HFFc6 (cell line): Measurements from ENCODE around the gene PKD1L1. TPM values are rescaled to one million over a fixed set of nuclear protein-coding genes. Genes with fewer than 3 reads are reported as not detected.

ENCODE experiments used
- DNase-seq: peaks from one replicate; pipeline ENCODE4 v3.0.0-alpha.2; 2018
- H3K27ac Mint-ChIP-seq: 2 replicates; pipeline ENCODE4 v1.8.0; 2020; ENCODE audit warnings: mild to moderate bottlenecking, mixed read lengths
- H3K27me3 Mint-ChIP-seq: 2 replicates; pipeline ENCODE4 v1.8.0; 2021; ENCODE audit warnings: mild to moderate bottlenecking, moderate library complexity, mixed read lengths; ENCODE audit not compliant: insufficient read depth
- H3K36me3 Mint-ChIP-seq: 2 replicates; pipeline ENCODE4 v1.8.0; 2021; ENCODE audit warnings: low read depth, mixed read lengths
- H3K4me1 Mint-ChIP-seq: 2 replicates; pipeline ENCODE4 v1.8.0; 2020; ENCODE audit warnings: low read depth, mixed read lengths
- H3K4me3 Mint-ChIP-seq: 2 replicates; pipeline ENCODE4 v1.8.0; 2020; ENCODE audit warnings: mild to moderate bottlenecking, moderate library complexity, mixed read lengths
- H3K9me3 Mint-ChIP-seq: 2 replicates; pipeline ENCODE4 v1.8.0; 2020; ENCODE audit warnings: mild to moderate bottlenecking, mixed read lengths
- total RNA-seq, 6 experiments: library from RNA; stranded (reverse); fragmentation: NEBNext Ultra II Directional; extraction: Animal tissue kit (Norgen Biotek cat#: 25700); gene quantifications; 2 replicates in 1 of 6; 3 replicates in 5 of 6; pipeline ENCODE4 v1.2.3, GENCODE V29; 2021
- TF ChIP-seq, protein P1 (sequence below): fragments of 200-600 bp; sonication (generic); IDR thresholded peaks from 2 replicates; pipeline ENCODE4 v1.5.0; 2021; ENCODE audit warnings: antibody characterized with exemption, mild to moderate bottlenecking

The PKD1L1 gene
- total RNA-seq, 6 experiments from 2014 or later = 0.03 to 0.14 TPM; not detected in 4

GRCh38 chr7:47965456-47965855, 17.2 kb upstream of the PKD1L1 start:
- peaks cover 4% of the 10 kb centered on the region; the same call in 1 of the 2 replicates for H3K27me3 Mint-ChIP-seq
- H3K4me1 Mint-ChIP-seq = peaks cover 18% of the 10 kb centered on the region
- no peak overlapping the region for H3K4me3 Mint-ChIP-seq
- H3K27ac Mint-ChIP-seq = no peak overlapping the region
- TF ChIP-seq, protein P1, sequence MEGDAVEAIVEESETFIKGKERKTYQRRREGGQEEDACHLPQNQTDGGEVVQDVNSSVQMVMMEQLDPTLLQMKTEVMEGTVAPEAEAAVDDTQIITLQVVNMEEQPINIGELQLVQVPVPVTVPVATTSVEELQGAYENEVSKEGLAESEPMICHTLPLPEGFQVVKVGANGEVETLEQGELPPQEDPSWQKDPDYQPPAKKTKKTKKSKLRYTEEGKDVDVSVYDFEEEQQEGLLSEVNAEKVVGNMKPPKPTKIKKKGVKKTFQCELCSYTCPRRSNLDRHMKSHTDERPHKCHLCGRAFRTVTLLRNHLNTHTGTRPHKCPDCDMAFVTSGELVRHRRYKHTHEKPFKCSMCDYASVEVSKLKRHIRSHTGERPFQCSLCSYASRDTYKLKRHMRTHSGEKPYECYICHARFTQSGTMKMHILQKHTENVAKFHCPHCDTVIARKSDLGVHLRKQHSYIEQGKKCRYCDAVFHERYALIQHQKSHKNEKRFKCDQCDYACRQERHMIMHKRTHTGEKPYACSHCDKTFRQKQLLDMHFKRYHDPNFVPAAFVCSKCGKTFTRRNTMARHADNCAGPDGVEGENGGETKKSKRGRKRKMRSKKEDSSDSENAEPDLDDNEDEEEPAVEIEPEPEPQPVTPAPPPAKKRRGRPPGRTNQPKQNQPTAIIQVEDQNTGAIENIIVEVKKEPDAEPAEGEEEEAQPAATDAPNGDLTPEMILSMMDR = no peak
- no peaks in the 10 kb centered on the region for H3K9me3 Mint-ChIP-seq
- peaks cover 67% of the 10 kb centered on the region for H3K36me3 Mint-ChIP-seq
- DNase-seq = no peak

DNA sequence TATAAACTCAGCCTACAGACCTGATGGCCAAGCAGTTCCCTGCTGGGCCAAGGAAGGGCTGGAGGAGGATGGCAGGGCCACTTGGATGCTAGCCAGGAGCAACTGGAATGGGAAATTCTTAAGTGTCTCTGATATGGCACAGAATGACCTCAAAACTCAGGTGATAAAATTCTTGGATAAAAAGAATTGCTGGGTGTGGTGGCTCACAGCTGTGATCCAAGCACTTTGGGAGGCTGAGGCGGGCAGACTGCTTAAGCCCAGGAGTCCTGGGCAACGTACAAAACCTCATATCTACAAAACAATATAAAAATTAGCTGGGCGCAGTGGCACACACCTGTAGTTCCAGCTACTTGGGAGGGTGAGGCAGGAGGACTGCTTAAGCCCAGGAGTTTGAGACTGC, 14.0 kb upstream of the PKD1L1 start:
- H3K9me3 Mint-ChIP-seq = no peaks in the 10 kb centered on the region
- H3K27me3 Mint-ChIP-seq = peaks cover 4% of the 10 kb centered on the region; the same call in 1 of the 2 replicates
- TF ChIP-seq, protein P1 = no peak
- no peak for DNase-seq
- H3K4me3 Mint-ChIP-seq = no peak overlapping the region
- peaks cover 57% of the 10 kb centered on the region for H3K36me3 Mint-ChIP-seq
- H3K4me1 Mint-ChIP-seq = no peaks in the 10 kb centered on the region
- no peak overlapping the region for H3K27ac Mint-ChIP-seq

- peaks cover 19% of the 10 kb centered on the region for H3K36me3 Mint-ChIP-seq
- TF ChIP-seq, protein P1 = no peak
- H3K9me3 Mint-ChIP-seq = no peaks in the 10 kb centered on the region
- peaks cover 1% of the 10 kb centered on the region; the same call in 1 of the 2 replicates for H3K27me3 Mint-ChIP-seq
- DNase-seq = no peak
- peaks cover 20% of the 10 kb centered on the region for H3K4me1 Mint-ChIP-seq
- H3K27ac Mint-ChIP-seq = no peak overlapping the region
- no peak overlapping the region for H3K4me3 Mint-ChIP-seq
Measured at GRCh38 chr7:47957156-47957555, 8.9 kb upstream of the PKD1L1 start.

DNA sequence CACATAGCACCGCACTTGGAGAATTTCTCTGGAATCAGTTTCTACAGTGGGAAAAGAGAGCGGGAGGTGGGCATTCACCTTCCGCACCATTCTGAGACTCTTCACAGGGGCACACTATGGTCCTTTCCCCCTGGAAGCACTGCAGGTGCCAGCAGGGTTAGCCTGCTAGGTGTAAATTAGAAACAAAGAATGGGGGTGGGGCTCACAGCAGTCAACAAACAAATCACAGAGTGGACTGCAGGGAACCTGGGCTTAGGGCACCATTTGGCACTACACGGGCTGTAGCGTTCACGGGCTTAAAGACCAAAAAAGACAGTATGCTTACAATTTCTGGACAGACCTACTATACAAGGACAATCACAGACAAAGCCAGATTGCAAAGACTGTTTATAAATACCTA, 8.0 kb upstream of the PKD1L1 start:
- H3K4me3 Mint-ChIP-seq = no peak overlapping the region
- no peak overlapping the region for H3K27ac Mint-ChIP-seq
- no peaks in the 10 kb centered on the region for H3K9me3 Mint-ChIP-seq
- no peak for DNase-seq
- TF ChIP-seq, protein P1 = no peak
- H3K36me3 Mint-ChIP-seq = peaks cover 12% of the 10 kb centered on the region
- H3K4me1 Mint-ChIP-seq = peaks cover 20% of the 10 kb centered on the region
- no peaks in the 10 kb centered on the region for H3K27me3 Mint-ChIP-seq

- no peaks in the 10 kb centered on the region for H3K9me3 Mint-ChIP-seq
Measured at GRCh38 chr7:47954231-47954911, 6.1 kb upstream of the PKD1L1 start.

More at GRCh38 chr7:47954231-47954911, 6.1 kb upstream of the PKD1L1 start:
- H3K4me3 Mint-ChIP-seq = no peak overlapping the region
- no peaks in the 10 kb centered on the region for H3K27me3 Mint-ChIP-seq
- DNase-seq = peak; percentile 47
- peaks cover 20% of the 10 kb centered on the region for H3K4me1 Mint-ChIP-seq
- peak overlapping the region; percentile 29 for H3K27ac Mint-ChIP-seq
- H3K36me3 Mint-ChIP-seq = peaks cover 5% of the 10 kb centered on the region; the same call in 1 of the 2 replicates
- TF ChIP-seq, protein P1 = no peak
